Measurements from ENCODE around the gene MEIOC.

Gene MEIOC

GRCh38 chr17:44661835-44662234, 5.6 kb downstream of the MEIOC start:
- Histone ChIP-seq H3K4me2 (ENCODE audit: low read length, poor library complexity, severe bottlenecking) (no peak overlapping the region), H3K36me3 (ENCODE audit: control insufficient read depth in 1 of 2, insufficient read depth in 2 of 2, low read depth in 1 of 2, low read length in 2 of 2) (no peaks in the 10 kb centered on the region), H3K14ac (ENCODE audit: low read length in 2 of 2) (no peak overlapping the region), H3K4ac (ENCODE audit: low read depth in 1 of 2, low read length in 2 of 2) (no peak overlapping the region), H3K27ac (ENCODE audit: low read length, poor library complexity, severe bottlenecking) (no peak overlapping the region), H3K9ac (ENCODE audit: low read length) (no peak overlapping the region), H3K9me3 (ENCODE audit: control insufficient read depth, low read length) (no peaks in the 10 kb centered on the region), H4K91ac (ENCODE audit: low read length) (no peak overlapping the region), H3K18ac (ENCODE audit: low read depth in 1 of 2, low read length in 2 of 2) (no peak overlapping the region), H3K79me1 (replicated peaks; ENCODE audit: low read length, poor library complexity, severe bottlenecking) (no peaks in the 10 kb centered on the region), H3K27me3 (ENCODE audit: control insufficient read depth in 1 of 2, insufficient read depth in 1 of 2, low read length in 2 of 2) (peaks cover 3 to 5% of the 10 kb centered on the region in 2 experiments), H2AFZ (ENCODE audit: low read depth, low read length) (no peak overlapping the region), H3K23ac (ENCODE audit: low read length in 2 of 2) (no peak overlapping the region), H2BK12ac (ENCODE audit: low read length in 2 of 2) (no peak overlapping the region), H3K4me1 (ENCODE audit: control insufficient read depth, insufficient read depth, low read depth, low read length) (peaks cover under 1% of the 10 kb centered on the region), H2BK5ac (ENCODE audit: low read depth, low read length, poor library complexity, severe bottlenecking) (no peak overlapping the region), H3K4me3 (ENCODE audit: insufficient read depth in 1 of 2, low read depth in 1 of 2, low read length in 2 of 2) (no peak overlapping the region), H2AK5ac (ENCODE audit: low read length, severe bottlenecking) (no peak overlapping the region), H2BK120ac (ENCODE audit: low read depth, low read length) (no peak overlapping the region), H4K8ac (ENCODE audit: low read length) (no peak overlapping the region), H2BK15ac (ENCODE audit: low read depth, poor library complexity, severe bottlenecking) (no peak overlapping the region)
- DNase-seq = no peak
- WGBS = 83% methylated on average over 1 of the region's 2 CpGs

- Histone ChIP-seq H2BK120ac (ENCODE audit: low read depth, low read length) (no peak overlapping the region), H3K9me3 (ENCODE audit: control insufficient read depth, low read length) (no peaks in the 10 kb centered on the region), H3K4me3 (ENCODE audit: insufficient read depth in 1 of 2, low read depth in 1 of 2, low read length in 2 of 2) (no peak overlapping the region), H3K18ac (ENCODE audit: low read depth in 1 of 2, low read length in 2 of 2) (no peak overlapping the region), H2BK5ac (ENCODE audit: low read depth, low read length, poor library complexity, severe bottlenecking) (no peak overlapping the region), H3K4ac (ENCODE audit: low read depth in 1 of 2, low read length in 2 of 2) (no peak overlapping the region), H3K36me3 (ENCODE audit: control insufficient read depth in 1 of 2, insufficient read depth in 2 of 2, low read depth in 1 of 2, low read length in 2 of 2) (no peaks in the 10 kb centered on the region), H3K23ac (ENCODE audit: low read length in 2 of 2) (no peak overlapping the region), H2BK15ac (ENCODE audit: low read depth, poor library complexity, severe bottlenecking) (no peak overlapping the region), H3K4me1 (ENCODE audit: control insufficient read depth, insufficient read depth, low read depth, low read length) (no peaks in the 10 kb centered on the region), H3K4me2 (ENCODE audit: low read length, poor library complexity, severe bottlenecking) (no peak overlapping the region), H4K91ac (ENCODE audit: low read length) (no peak overlapping the region), H3K79me1 (replicated peaks; ENCODE audit: low read length, poor library complexity, severe bottlenecking) (no peaks in the 10 kb centered on the region), H2AFZ (ENCODE audit: low read depth, low read length) (no peak overlapping the region), H4K8ac (ENCODE audit: low read length) (no peak overlapping the region), H3K9ac (ENCODE audit: low read length) (no peak overlapping the region), H3K27ac (ENCODE audit: low read length, poor library complexity, severe bottlenecking) (no peak overlapping the region), H3K27me3 (ENCODE audit: control insufficient read depth in 1 of 2, insufficient read depth in 1 of 2, low read length in 2 of 2) (no peaks in the 10 kb centered on the region), H2BK12ac (ENCODE audit: low read length in 2 of 2) (no peak overlapping the region), H3K14ac (ENCODE audit: low read length in 2 of 2) (no peak overlapping the region), H2AK5ac (ENCODE audit: low read length, severe bottlenecking) (no peak overlapping the region)
- DNase-seq = no peak
- WGBS = 93% methylated on average over 1 of the region's 1 CpG
Observed at GRCh38 chr17:44663095-44663494, 6.8 kb downstream of the MEIOC start.

- Histone ChIP-seq H2AFZ (ENCODE audit: low read depth, low read length) (no peak overlapping the region), H3K4me2 (ENCODE audit: low read length, poor library complexity, severe bottlenecking) (no peak overlapping the region), H3K9ac (ENCODE audit: low read length) (no peak overlapping the region), H2BK120ac (ENCODE audit: low read depth, low read length) (no peak overlapping the region), H3K4me3 (ENCODE audit: insufficient read depth in 1 of 2, low read depth in 1 of 2, low read length in 2 of 2) (no peak overlapping the region), H3K27ac (ENCODE audit: low read length, poor library complexity, severe bottlenecking) (no peak overlapping the region), H2BK5ac (ENCODE audit: low read depth, low read length, poor library complexity, severe bottlenecking) (no peak overlapping the region), H4K91ac (ENCODE audit: low read length) (no peak overlapping the region), H3K9me3 (ENCODE audit: control insufficient read depth, low read length) (no peaks in the 10 kb centered on the region), H2AK5ac (ENCODE audit: low read length, severe bottlenecking) (no peak overlapping the region), H2BK15ac (ENCODE audit: low read depth, poor library complexity, severe bottlenecking) (no peak overlapping the region), H3K4ac (ENCODE audit: low read depth in 1 of 2, low read length in 2 of 2) (no peak overlapping the region), H3K27me3 (ENCODE audit: control insufficient read depth in 1 of 2, insufficient read depth in 1 of 2, low read length in 2 of 2) (no peaks in the 10 kb centered on the region), H3K23ac (ENCODE audit: low read length in 2 of 2) (no peak overlapping the region), H4K8ac (ENCODE audit: low read length) (no peak overlapping the region), H3K14ac (ENCODE audit: low read length in 2 of 2) (no peak overlapping the region), H3K79me1 (replicated peaks; ENCODE audit: low read length, poor library complexity, severe bottlenecking) (no peaks in the 10 kb centered on the region), H3K36me3 (ENCODE audit: control insufficient read depth in 1 of 2, insufficient read depth in 2 of 2, low read depth in 1 of 2, low read length in 2 of 2) (no peaks in the 10 kb centered on the region), H3K18ac (ENCODE audit: low read depth in 1 of 2, low read length in 2 of 2) (no peak overlapping the region), H2BK12ac (ENCODE audit: low read length in 2 of 2) (no peak overlapping the region), H3K4me1 (ENCODE audit: control insufficient read depth, insufficient read depth, low read depth, low read length) (no peaks in the 10 kb centered on the region)
- DNase-seq = no peak
- WGBS = no CpG with 5 or more reads among the region's 1 CpG
Observed at GRCh38 chr17:44664867-44665266, 8.6 kb downstream of the MEIOC start.

GRCh38 chr17:44666006-44666405, 9.7 kb downstream of the MEIOC start:
- no peak overlapping the region for H3K4ac ChIP-seq (ENCODE audit: low read depth in 1 of 2, low read length in 2 of 2)
- no peaks in the 10 kb centered on the region for H3K79me1 ChIP-seq (replicated peaks; ENCODE audit: low read length, poor library complexity, severe bottlenecking)
- no peak overlapping the region for H3K4me3 ChIP-seq (ENCODE audit: insufficient read depth in 1 of 2, low read depth in 1 of 2, low read length in 2 of 2)
- H3K36me3 ChIP-seq (ENCODE audit: control insufficient read depth in 1 of 2, insufficient read depth in 2 of 2, low read depth in 1 of 2, low read length in 2 of 2) = no peaks in the 10 kb centered on the region
- H3K4me1 ChIP-seq (ENCODE audit: control insufficient read depth, insufficient read depth, low read depth, low read length) = no peaks in the 10 kb centered on the region
- no peak overlapping the region for H2AFZ ChIP-seq (ENCODE audit: low read depth, low read length)
- no peak overlapping the region for H4K91ac ChIP-seq (ENCODE audit: low read length)
- H3K23ac ChIP-seq (ENCODE audit: low read length in 2 of 2) = no peak overlapping the region
- H3K27ac ChIP-seq (ENCODE audit: low read length, poor library complexity, severe bottlenecking) = no peak overlapping the region
- no peak overlapping the region for H2BK15ac ChIP-seq (ENCODE audit: low read depth, poor library complexity, severe bottlenecking)
- H2BK12ac ChIP-seq (ENCODE audit: low read length in 2 of 2) = no peak overlapping the region
- no peak overlapping the region for H4K8ac ChIP-seq (ENCODE audit: low read length)
- no peak overlapping the region for H3K18ac ChIP-seq (ENCODE audit: low read depth in 1 of 2, low read length in 2 of 2)
- H2BK120ac ChIP-seq (ENCODE audit: low read depth, low read length) = no peak overlapping the region
- DNase-seq = no peak
- H3K9me3 ChIP-seq (ENCODE audit: control insufficient read depth, low read length) = no peaks in the 10 kb centered on the region
- WGBS = no CpG with 5 or more reads among the region's 1 CpG
- no peak overlapping the region for H3K14ac ChIP-seq (ENCODE audit: low read length in 2 of 2)
- H2AK5ac ChIP-seq (ENCODE audit: low read length, severe bottlenecking) = no peak overlapping the region
- H3K27me3 ChIP-seq (ENCODE audit: control insufficient read depth in 1 of 2, insufficient read depth in 1 of 2, low read length in 2 of 2) = no peaks in the 10 kb centered on the region
- no peak overlapping the region for H2BK5ac ChIP-seq (ENCODE audit: low read depth, low read length, poor library complexity, severe bottlenecking)
- no peak overlapping the region for H3K9ac ChIP-seq (ENCODE audit: low read length)
- H3K4me2 ChIP-seq (ENCODE audit: low read length, poor library complexity, severe bottlenecking) = no peak overlapping the region
